ENCODE measurements around the gene SIRPG. TPM values are rescaled to one million over a fixed set of nuclear protein-coding genes. Genes with fewer than 3 reads are reported as not detected.

Gene SIRPG
- total and polyA plus RNA-seq, 12 donors = 0.25 to 2.0 (median 0.55) TPM; not detected in 3

DNA sequence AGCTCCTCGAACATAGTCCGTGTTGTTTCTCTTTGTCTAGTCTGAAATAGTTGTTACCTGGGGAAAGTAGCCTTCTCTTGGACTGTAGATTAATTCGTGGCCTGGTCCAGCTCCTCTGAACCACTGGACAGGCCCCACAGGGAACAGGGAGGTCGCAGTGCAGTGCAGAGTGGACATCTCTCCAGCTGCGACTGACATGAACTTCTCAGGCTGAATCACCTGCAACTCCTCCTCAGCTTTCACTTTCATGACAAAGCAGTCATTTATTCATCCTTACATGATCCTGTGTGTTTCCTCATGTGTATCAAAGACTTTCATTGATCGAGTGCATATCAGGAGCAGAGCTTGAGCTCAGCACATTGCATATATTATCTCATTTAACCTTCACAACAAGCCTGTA, 19.1 kb upstream of the SIRPG start:
- WGBS, 4 donors = 68 to 80% (median 75%) methylated on average over 6 of the region's 6 CpGs
- no peaks in the 10 kb centered on the region for H3K36me3 ChIP-seq (replicated peaks in 1 of 2)
- H3K4me1 ChIP-seq (replicated peaks in 1 of 2) = no peaks in the 10 kb centered on the region
- H3K4me3 ChIP-seq = no peak overlapping the region
- H3K9me3 ChIP-seq (replicated peaks in 1 of 3) = no peaks in the 10 kb centered on the region
- no peak for DNase-seq
- TF ChIP-seq CTCF (IDR thresholded peaks at IDR 0.05) = no peak
- no peak for TF ChIP-seq POLR2A (IDR thresholded peaks at IDR 0.05)
- H3K27me3 ChIP-seq = peaks cover 10% of the 10 kb centered on the region
- no peak overlapping the region for H3K27ac ChIP-seq
- intact Hi-C loops (cut with DNase I) = no loop called here

DNA sequence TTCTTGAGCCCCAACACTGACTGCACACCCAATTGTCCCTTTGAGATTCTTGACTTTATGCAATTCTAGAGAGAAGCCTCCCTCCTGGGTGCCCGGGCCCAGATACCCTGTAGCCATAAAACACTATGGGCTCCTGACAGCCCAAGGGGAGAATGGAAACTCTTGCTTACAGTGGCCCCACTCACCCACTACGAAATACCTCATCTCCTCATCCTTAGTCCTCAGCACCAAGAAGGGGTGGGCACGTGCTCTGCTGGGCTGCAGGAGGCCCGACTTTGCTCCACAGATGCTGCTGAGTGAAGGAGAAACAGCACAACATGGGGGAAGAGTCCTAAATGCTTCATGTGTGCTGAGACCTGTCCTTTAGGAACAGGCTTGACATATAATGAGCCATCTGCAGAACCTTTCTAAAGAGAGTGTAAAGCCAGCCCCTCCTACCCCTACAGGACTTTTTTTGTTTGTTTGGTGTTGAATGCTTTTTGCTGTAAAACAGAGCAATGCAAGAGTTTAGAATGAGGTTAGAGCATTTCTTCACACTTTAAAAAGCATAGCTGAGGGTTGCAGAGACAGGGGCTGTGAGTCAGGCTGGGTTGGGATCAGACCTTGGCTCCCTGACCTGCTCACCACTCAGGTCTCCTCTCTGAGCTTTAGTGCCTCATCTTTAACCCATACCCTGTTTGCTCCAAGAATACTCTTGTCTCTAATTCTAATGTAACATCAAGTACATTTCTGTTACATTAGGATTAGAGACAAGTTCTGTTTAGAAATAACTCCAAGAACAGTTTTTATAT, 17.6 kb upstream of the SIRPG start:
- no peak for DNase-seq
- intact Hi-C loops (cut with DNase I) = no loop called here
- H3K4me3 ChIP-seq = no peak overlapping the region
- H3K27ac ChIP-seq = no peak overlapping the region
- no peaks in the 10 kb centered on the region for H3K4me1 ChIP-seq (replicated peaks in 1 of 2)
- peaks cover 10% of the 10 kb centered on the region for H3K27me3 ChIP-seq
- TF ChIP-seq POLR2A (IDR thresholded peaks at IDR 0.05) (no peak), CTCF (IDR thresholded peaks at IDR 0.05) (no peak)
- WGBS, 4 donors = 65 to 91% (median 72%) methylated on average over 3 to 4 of the region's 4 CpGs
- no peaks in the 10 kb centered on the region for H3K9me3 ChIP-seq (replicated peaks in 1 of 3)
- no peaks in the 10 kb centered on the region for H3K36me3 ChIP-seq (replicated peaks in 1 of 2)

GRCh38 chr20:1674361-1674760, 16.8 kb upstream of the SIRPG start:
- Histone ChIP-seq H3K9me3 (replicated peaks in 1 of 3) (no peaks in the 10 kb centered on the region), H3K4me3 (no peak overlapping the region), H3K27me3 (peaks cover 10% of the 10 kb centered on the region), H3K36me3 (replicated peaks in 1 of 2) (no peaks in the 10 kb centered on the region), H3K27ac (no peak overlapping the region), H3K4me1 (replicated peaks in 1 of 2) (no peaks in the 10 kb centered on the region)
- DNase-seq = no peak
- intact Hi-C loops (cut with DNase I) = no loop called here
- 82 to 86% (median 85%) methylated on average over 3 of the region's 3 CpGs for WGBS, 4 donors
- TF ChIP-seq CTCF (IDR thresholded peaks at IDR 0.05) (no peak), POLR2A (IDR thresholded peaks at IDR 0.05) (no peak)

DNA sequence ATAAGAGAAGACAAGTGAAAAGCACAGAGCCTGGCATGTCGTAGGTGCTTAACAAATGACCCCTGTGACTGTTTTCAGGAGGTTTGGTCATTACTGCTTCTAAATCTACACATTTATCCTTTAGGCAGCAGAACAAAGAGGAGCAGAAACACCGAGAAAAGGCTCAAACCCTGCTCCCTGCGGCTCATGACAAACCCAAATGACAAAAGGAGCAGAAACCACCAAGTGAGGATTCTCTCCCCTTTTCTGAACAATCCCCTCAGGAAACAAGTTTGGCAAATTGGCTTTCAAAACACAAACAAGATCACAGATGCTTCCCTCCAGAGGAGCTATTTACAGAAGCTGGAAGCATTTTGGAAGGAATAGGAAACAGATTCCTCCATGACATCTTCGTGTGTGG, 15.8 kb upstream of the SIRPG start:
- intact Hi-C loops (cut with DNase I) = no loop called here
- H3K27me3 ChIP-seq = peaks cover 10% of the 10 kb centered on the region
- WGBS, 4 donors = 57 to 75% (median 62%) methylated on average over 4 of the region's 4 CpGs
- H3K36me3 ChIP-seq (replicated peaks in 1 of 2) = no peaks in the 10 kb centered on the region
- no peak overlapping the region for H3K4me3 ChIP-seq
- TF ChIP-seq POLR2A (IDR thresholded peaks at IDR 0.05) (no peak), CTCF (IDR thresholded peaks at IDR 0.05) (no peak)
- no peak for DNase-seq
- H3K9me3 ChIP-seq (replicated peaks in 1 of 3) = no peaks in the 10 kb centered on the region
- H3K4me1 ChIP-seq (replicated peaks in 1 of 2) = no peaks in the 10 kb centered on the region
- H3K27ac ChIP-seq = no peak overlapping the region

Data from adrenal gland (tissue), 12 donors.